SKM-1 (cell line): ENCODE data around the gene CHST13.

Source experiments
- DNase-seq: peaks from one replicate; lab custom pipeline; 2025; ENCODE audit not compliant: unreplicated experiment; lab: John Stamatoyannopoulos, UW

Gene CHST13

DNA sequence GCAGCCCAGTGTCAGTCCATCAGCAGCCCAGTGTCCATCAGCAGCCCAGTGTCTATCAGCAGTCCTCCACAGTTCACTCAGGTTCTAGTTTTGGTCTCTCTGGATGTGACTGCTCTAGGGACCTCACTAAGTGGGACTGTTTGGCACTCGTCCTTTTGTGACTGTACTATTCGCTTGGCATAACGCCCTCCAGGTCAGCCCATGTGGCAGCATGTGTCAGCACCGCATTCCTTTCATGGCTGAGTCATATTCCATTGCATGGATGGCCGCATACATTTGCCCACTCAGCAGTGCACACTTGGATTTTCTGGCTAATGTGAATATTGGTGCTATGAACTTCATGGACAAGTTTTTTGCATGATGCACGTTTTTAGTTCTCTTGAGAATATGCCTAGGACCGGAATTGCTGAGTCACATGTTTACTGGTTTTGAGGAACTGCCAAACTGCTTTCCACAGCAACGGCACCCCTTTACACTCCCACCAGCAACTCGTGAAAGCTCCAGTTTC lies 16.4 kb downstream of the CHST13 start:
- DNase-seq: peak; percentile 37

DNA sequence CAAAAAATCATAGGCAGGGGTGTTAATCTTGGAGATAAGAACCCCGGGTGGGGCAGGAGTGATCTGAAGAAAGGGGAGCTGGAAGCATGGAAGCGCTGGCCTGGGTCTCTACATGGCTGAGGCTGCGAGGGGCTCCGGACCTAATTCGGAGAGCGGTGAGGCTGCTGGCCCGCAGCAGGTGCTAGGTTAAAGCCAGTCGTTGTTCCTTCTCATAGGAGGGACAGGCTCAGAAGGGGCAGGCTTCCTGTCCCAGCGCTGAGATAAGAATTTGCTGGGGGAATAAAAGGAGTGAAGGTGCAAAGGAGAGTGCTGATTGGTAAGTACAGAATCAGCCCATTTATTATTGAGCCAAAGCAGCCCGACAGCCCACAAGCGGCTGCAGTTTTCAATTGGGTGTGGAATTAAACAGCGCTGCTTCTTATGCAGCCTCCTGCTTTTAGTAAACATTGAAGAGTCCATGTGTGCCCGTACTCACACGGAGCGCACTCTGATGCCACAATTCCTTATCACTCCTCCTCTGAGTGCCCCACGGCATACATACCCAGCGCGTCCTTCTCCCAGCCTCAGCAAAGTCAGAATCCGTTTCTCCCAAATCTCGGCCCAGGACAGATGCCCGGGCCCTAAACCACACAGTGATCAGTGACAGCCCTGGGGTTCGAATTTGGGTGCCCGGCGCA lies 17.1 kb downstream of the CHST13 start:
- no peak for DNase-seq

DNA sequence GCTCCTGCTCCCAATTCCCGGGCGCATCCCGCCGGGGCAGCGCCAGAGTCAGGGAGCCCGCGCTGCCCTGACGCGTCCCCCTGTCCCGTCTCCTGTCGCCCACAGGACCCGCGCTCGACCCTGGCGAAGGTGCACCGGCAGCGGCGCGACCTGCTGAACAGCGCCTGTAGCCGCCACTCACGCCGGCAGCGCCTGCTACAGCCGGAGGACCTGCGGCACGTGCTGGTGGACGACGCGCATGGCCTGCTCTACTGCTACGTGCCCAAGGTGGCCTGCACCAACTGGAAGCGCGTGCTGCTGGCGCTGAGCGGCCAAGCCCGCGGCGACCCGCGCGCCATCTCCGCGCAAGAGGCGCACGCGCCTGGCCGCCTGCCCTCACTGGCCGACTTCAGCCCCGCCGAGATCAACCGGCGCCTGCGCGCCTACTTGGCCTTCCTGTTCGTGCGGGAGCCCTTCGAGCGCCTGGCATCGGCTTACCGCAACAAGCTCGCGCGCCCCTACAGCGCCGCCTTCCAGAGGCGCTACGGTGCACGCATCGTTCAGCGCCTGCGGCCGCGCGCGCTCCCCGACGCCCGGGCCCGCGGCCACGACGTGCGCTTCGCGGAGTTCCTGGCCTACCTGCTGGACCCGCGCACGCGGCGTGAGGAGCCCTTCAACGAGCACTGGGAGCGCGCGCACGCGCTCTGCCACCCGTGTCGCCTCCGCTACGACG lies 17.8 kb downstream of the CHST13 start:
- no peak for DNase-seq

GRCh38 chr3:126542340-126543241 lies 18.6 kb downstream of the CHST13 start:
- no peak for DNase-seq

- DNase-seq: no peak
Measured at GRCh38 chr3:126543457-126544061, 19.6 kb downstream of the CHST13 start.

GRCh38 chr3:126544596-126545281 lies 20.8 kb downstream of the CHST13 start:
- no peak for DNase-seq

DNA sequence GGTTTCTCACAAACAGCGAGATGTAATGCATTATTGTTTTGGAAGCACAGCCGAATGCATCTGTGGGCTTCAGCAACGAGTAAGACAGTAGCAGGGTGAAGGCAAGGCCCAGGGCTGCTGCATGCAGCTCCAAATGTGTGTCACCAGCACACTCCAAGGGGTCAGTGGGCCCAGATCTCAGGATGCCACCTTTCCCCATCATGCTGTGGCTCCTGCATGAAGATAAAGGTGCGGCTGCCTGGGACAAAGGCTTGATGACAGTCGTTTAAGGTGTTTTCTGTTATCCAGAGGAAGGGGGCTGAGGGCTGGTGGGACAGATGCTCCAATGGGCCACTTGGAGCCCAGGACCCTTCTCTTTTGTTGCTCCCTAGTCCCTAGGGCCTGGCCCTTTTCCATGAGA lies 21.6 kb downstream of the CHST13 start:
- DNase-seq: no peak

DNA sequence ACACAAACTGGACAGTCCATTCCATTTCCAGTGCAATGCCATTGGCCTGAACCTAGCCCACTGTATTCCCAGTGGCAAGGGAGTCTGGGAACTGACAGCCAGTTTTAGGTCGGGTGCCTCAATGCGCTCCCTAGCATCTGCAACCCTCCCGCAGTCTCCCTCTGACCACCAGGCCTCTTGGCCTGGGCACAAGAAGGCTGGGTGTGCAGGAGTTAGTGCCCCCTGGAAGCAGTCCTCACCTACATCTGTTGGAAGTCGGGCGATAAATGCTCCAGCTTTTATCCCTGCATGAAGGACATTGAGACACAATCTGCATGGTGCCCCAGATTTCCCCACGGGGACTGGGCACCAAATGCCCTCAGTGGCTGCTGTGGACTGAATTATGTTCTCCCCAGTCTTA lies 22.1 kb downstream of the CHST13 start:
- DNase-seq: no peak

GRCh38 chr3:126546549-126547239 lies 22.7 kb downstream of the CHST13 start:
- no peak for DNase-seq

- no peak for DNase-seq
Measured at GRCh38 chr3:126547721-126548120, 23.8 kb downstream of the CHST13 start.

DNA sequence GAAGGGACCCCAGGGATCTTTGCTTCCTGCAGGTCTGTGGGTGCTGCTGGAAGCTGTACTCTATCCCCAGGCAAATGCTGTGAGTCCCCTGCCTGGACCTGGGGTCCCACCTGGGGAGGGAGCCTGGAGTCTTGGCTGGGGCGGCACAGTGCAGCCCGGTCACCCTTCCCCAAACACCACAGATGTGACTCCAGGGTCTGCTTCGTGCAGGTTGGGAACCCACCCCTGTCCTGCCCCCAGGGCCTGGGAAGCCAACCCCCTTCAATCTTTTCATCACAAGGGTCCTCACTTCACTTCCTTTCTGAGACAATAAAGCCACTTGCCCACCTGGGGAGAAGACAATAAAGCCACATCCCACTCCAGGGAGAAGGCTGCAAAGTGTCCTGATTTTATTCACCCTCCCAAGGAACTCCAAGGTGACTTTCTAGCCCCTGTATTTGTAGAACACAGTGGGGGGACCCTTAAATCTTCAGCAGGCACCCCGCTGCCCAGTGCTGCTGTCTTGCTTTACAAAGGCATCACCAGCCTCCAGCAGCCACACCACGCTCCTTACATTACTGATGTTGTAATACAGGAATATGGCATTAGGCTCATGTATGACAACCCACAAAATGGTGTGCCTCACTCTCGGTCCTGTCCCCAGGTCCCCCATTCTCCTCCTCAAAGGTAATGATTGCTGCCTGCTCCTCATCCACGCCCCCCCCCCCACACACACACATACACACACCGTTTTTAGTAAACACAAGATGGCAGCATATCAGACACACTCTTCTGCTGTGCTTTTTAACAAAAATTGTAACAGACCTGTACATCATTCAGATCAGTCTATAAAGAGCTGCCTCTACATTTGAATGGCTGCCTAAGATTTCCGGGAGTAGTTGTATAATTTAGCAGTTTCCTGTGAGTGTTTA lies 24.9 kb downstream of the CHST13 start:
- no peak for DNase-seq

DNA sequence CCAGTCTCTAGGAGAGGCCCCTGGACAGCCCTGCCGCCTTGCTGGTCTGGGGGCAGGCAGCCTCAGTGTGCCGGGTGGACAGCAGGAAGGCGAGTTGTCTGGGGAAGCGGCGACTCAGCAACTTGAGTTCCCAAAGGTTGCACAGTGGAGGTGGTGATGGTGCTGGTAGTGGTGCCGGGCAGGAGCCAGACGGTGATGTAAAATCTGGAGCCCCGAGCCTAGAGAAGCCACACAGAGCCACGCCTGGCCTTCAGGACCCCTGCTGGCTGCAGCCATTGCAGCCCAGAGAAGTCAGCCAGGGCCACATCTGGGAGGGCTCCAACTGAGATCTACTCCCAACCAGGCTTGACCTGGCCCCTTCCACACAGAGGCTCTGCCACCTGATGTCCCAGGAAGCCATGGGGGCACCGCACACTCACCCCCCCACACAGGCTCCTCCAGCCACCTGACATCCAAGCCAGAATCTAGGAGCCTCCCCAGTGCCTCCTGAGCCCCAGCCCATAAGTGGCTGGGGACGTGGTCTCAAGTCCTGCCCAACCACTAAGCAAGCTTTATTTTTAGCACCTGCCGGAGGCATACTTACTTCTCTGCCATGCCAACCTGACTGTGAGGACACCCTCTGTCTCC lies 26.0 kb downstream of the CHST13 start:
- DNase-seq: no peak

- no peak for DNase-seq
Measured at GRCh38 chr3:126550488-126551051, 26.6 kb downstream of the CHST13 start.

DNA sequence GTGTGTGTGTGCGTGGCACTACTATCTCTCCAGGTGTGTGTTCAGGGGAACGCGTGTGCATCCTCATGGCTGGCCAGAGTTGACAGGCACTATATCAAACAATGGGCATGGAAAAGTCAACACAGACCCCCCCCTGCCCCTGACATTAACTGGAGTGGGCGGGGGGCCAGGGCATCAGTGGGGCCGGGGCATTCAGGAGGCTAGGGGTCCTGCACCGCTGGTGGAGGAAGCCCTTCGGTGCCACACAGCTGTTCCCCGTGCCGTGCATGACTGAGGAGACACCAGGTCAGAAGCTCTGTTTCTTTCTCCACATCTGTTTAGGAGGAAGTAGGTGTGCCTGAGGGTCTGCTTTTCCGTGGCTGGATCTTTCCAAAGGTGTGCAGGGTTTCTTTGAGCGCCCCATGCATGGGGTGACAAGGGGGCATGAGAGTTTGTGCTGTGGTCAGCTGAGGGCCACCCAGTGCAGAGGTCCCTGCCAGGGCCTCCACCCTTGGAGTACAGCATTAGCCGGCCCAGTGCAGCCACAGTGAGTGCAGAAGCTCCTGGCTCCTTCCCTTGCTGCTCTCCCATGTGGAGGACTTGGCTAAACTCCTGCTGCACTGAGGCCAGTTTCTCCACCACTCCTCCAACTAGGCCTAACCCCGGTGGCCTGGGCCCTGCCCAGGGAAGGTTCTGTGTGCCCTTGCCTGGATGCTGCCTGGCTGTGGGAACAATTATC lies 27.3 kb downstream of the CHST13 start:
- no peak for DNase-seq

GRCh38 chr3:126551839-126552687 lies 28.1 kb downstream of the CHST13 start:
- no peak for DNase-seq

- DNase-seq: no peak
Measured at GRCh38 chr3:126552688-126553283, 28.8 kb downstream of the CHST13 start.
